IMR-90 (cell line): ENCODE results near the gene TNFRSF4.

Experiments
- BHLHE40 ChIP-seq: fragments of 150-350 bp; IDR thresholded peaks from 2 replicates; pipeline ENCODE4 v1.6.1; 2016; ENCODE audit warnings: mild to moderate bottlenecking, low read depth, low read length
- CEBPB ChIP-seq: IDR thresholded peaks from 2 replicates; pipeline ENCODE4 v1.6.1; 2012; ENCODE audit warnings: low read depth, low read length, improper control_type of control experiment
- CHD1 ChIP-seq: IDR thresholded peaks from 2 replicates; pipeline ENCODE4 v1.6.1; 2012; ENCODE audit warnings: low read depth, low read length, improper control_type of control experiment
- FOS ChIP-seq: fragments of 150-350 bp; IDR thresholded peaks from 2 replicates; pipeline ENCODE4 v1.6.1; 2016; ENCODE audit warnings: low read depth, low read length
- MAFK ChIP-seq: IDR thresholded peaks from 2 replicates; pipeline ENCODE4 v1.6.1; 2012; ENCODE audit warnings: low read depth, low read length, improper control_type of control experiment
- MAZ ChIP-seq: IDR thresholded peaks from 2 replicates; pipeline ENCODE4 v1.6.1; 2012; ENCODE audit warnings: low read depth, mild to moderate bottlenecking, low read length, improper control_type of control experiment, moderate library complexity, borderline replicate concordance
- MXI1 ChIP-seq: IDR thresholded peaks from 2 replicates; pipeline ENCODE4 v1.6.1; 2012; ENCODE audit warnings: low read depth, mild to moderate bottlenecking, low read length, moderate library complexity, borderline replicate concordance
- POLR2A ChIP-seq: IDR thresholded peaks from 2 replicates; pipeline ENCODE4 v1.6.1; 2012; ENCODE audit warnings: mild to moderate bottlenecking, low read depth, low read length
- RAD21 ChIP-seq: IDR thresholded peaks from 2 replicates; pipeline ENCODE4 v1.6.1; 2012; ENCODE audit warnings: low read length, improper control_type of control experiment
- RCOR1 ChIP-seq: IDR thresholded peaks from 2 replicates; pipeline ENCODE4 v1.6.1; 2012; ENCODE audit warnings: mild to moderate bottlenecking, low read length, improper control_type of control experiment; ENCODE audit not compliant: insufficient replicate concordance
- SMC3 ChIP-seq: fragments of 150-350 bp; IDR thresholded peaks from 2 replicates; pipeline ENCODE4 v1.6.1; 2016; ENCODE audit warnings: low read depth, mild to moderate bottlenecking, antibody characterized with exemption, low read length, moderate library complexity
- USF2 ChIP-seq: fragments of 150-350 bp; IDR thresholded peaks from 2 replicates; pipeline ENCODE4 v1.6.1; 2017; ENCODE audit warnings: mild to moderate bottlenecking, antibody characterized with exemption, low read length, low read depth
- TF ChIP-seq, protein P1 (sequence below): conservative IDR thresholded peaks from 2 replicates; pipeline ENCODE4 v1.5.1; 2012; ENCODE audit warnings: mild to moderate bottlenecking, low read depth, low read length, improper control_type of control experiment
- TF ChIP-seq, protein P2 (sequence below): fragments of 150-350 bp; IDR thresholded peaks from 2 replicates; pipeline ENCODE4 v1.6.1; 2016; ENCODE audit warnings: low read depth, mild to moderate bottlenecking, low read length, moderate library complexity, borderline replicate concordance

DNA sequence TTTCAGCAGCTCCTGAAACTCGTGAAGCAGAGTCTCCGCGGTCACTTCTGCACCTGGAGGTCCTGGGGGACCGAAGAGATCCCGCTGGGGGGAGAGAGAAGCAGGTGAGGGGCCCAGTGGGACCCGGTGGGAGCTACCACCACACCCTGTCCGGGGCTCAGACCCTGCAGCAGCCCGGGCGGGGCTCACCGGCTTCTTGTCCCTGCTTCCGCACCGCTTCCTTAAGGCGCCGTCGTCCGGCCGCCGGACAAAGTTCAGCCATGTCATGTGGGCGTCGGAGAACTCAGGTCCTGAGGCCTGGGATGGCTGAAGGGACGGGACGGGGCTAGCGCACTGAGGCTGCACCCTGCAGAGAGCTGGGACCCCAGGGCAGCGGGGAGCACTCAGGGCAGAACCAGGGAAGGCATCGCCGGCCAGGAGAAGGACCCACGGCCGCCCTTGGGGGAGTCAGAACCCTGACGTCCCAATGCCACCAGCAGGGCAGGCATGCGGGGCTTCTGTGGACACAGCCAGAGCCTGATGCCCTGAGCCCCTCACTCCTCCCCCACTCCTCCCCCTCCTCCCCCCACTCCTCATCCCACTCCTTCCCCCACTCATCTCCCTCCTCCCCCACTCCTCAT is 30.3 kb upstream of the TNFRSF4 start:
- TF ChIP-seq POLR2A (no peak), SMC3 (no peak), USF2 (no peak), RAD21 (no peak), RCOR1 (no peak), MAFK (no peak), FOS (no peak), MXI1 (no peak), MAZ (no peak), BHLHE40 (no peak), CEBPB (no peak), CHD1 (no peak)
- TF ChIP-seq, protein P1, sequence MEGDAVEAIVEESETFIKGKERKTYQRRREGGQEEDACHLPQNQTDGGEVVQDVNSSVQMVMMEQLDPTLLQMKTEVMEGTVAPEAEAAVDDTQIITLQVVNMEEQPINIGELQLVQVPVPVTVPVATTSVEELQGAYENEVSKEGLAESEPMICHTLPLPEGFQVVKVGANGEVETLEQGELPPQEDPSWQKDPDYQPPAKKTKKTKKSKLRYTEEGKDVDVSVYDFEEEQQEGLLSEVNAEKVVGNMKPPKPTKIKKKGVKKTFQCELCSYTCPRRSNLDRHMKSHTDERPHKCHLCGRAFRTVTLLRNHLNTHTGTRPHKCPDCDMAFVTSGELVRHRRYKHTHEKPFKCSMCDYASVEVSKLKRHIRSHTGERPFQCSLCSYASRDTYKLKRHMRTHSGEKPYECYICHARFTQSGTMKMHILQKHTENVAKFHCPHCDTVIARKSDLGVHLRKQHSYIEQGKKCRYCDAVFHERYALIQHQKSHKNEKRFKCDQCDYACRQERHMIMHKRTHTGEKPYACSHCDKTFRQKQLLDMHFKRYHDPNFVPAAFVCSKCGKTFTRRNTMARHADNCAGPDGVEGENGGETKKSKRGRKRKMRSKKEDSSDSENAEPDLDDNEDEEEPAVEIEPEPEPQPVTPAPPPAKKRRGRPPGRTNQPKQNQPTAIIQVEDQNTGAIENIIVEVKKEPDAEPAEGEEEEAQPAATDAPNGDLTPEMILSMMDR: no peak
- TF ChIP-seq, protein P2, sequence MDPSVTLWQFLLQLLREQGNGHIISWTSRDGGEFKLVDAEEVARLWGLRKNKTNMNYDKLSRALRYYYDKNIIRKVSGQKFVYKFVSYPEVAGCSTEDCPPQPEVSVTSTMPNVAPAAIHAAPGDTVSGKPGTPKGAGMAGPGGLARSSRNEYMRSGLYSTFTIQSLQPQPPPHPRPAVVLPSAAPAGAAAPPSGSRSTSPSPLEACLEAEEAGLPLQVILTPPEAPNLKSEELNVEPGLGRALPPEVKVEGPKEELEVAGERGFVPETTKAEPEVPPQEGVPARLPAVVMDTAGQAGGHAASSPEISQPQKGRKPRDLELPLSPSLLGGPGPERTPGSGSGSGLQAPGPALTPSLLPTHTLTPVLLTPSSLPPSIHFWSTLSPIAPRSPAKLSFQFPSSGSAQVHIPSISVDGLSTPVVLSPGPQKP: no peak
